PC-9 (cell line): ENCODE results near the gene CACNG7. TPM values are rescaled to one million over a fixed set of nuclear protein-coding genes. Genes with fewer than 3 reads are reported as not detected.

ENCODE experiments used
- BruUV-seq: library from RNA; stranded (reverse); fragments of 400-500 nt; replicated peaks from 2 replicates; lab custom pipeline; 2021; lab: Mats Ljungman, UMichigan
- CTCF ChIA-PET: fragments of 300-600 bp; sonication (Branson Sonifier 250); formaldehyde crosslinking; loops from one replicate; lab custom pipeline; 2022; ENCODE audit warnings: antibody characterized with exemption; lab: Charles Lee
- POLR2A ChIA-PET: fragments of 300-600 bp; sonication (Branson Sonifier 250); formaldehyde crosslinking; loops from one replicate; lab custom pipeline; 2022; ENCODE audit warnings: antibody characterized with exemption; ENCODE audit not compliant: unreplicated experiment; lab: Charles Lee
- DNase-seq, 2 experiments: peaks; one replicate each; pipeline versions ENCODE4 v3.0.0 to v3.0.0-alpha.2; 2015 to 2022; ENCODE audit warnings: mixed read lengths in 1 of 2
- H2AFZ ChIP-seq: fragments of 200-600 bp; sonication (generic); 2 replicates; pipeline ENCODE4 v1.8.1; 2017; ENCODE audit warnings: antibody characterized with exemption
- H3F3A ChIP-seq: fragments of 200-600 bp; sonication (generic); 2 replicates; pipeline ENCODE4 v1.8.1; 2017; ENCODE audit warnings: antibody characterized with exemption, mild to moderate bottlenecking, low read depth; ENCODE audit not compliant: insufficient read depth
- H3K27ac ChIP-seq: fragments of 200-600 bp; sonication (generic); 2 replicates; pipeline ENCODE4 v1.6.1; 2016; ENCODE audit warnings: mixed run types
- H3K27me3 ChIP-seq: fragments of 200-600 bp; sonication (generic); 2 replicates; pipeline ENCODE4 v1.6.1; 2016; ENCODE audit warnings: low read depth, mixed run types; ENCODE audit not compliant: insufficient read depth
- H3K36me3 ChIP-seq: fragments of 200-600 bp; sonication (generic); 2 replicates; pipeline ENCODE4 v1.6.1; 2016; ENCODE audit warnings: low read depth, mixed run types
- H3K4me1 ChIP-seq: fragments of 200-600 bp; sonication (generic); replicated peaks from 2 replicates; pipeline ENCODE4 v1.6.1; 2016; ENCODE audit warnings: mixed run types; ENCODE audit not compliant: insufficient read depth
- H3K4me2 ChIP-seq: fragments of 200-600 bp; sonication (generic); 2 replicates; pipeline ENCODE4 v1.6.1; 2017; ENCODE audit warnings: mixed run types
- H3K4me3 ChIP-seq: fragments of 200-600 bp; sonication (generic); 2 replicates; pipeline ENCODE4 v1.6.1; 2016; ENCODE audit warnings: mixed run types
- H3K79me2 ChIP-seq: fragments of 200-600 bp; sonication (generic); 2 replicates; pipeline ENCODE4 v1.6.1; 2017; ENCODE audit warnings: low read depth, mixed run types
- H3K9me2 ChIP-seq: fragments of 200-600 bp; sonication (generic); 2 replicates; pipeline ENCODE4 v1.8.1; 2017; ENCODE audit warnings: mild to moderate bottlenecking; ENCODE audit not compliant: insufficient read depth
- H3K9me3 ChIP-seq: fragments of 200-600 bp; sonication (generic); 2 replicates; pipeline ENCODE4 v1.8.1; 2016; ENCODE audit warnings: low read depth; ENCODE audit not compliant: insufficient read depth
- H4K20me1 ChIP-seq: fragments of 200-600 bp; sonication (generic); 2 replicates; pipeline ENCODE4 v1.8.1; 2017; ENCODE audit not compliant: insufficient read depth
- CTCF ChIP-seq: fragments of 200-600 bp; sonication (generic); conservative IDR thresholded peaks from 2 replicates; pipeline ENCODE4 v1.6.1; 2017; ENCODE audit warnings: mixed run types, antibody characterized with exemption, mild to moderate bottlenecking, moderate library complexity
- EZH2 ChIP-seq: fragments of 200-600 bp; sonication (generic); IDR thresholded peaks from 2 replicates; pipeline ENCODE4 v1.8.0; 2017; ENCODE audit warnings: antibody characterized with exemption, low read depth
- intact Hi-C: fragments of 100-400 bp; cut with micrococcal nuclease; formaldehyde crosslinking; loops from one replicate; pipeline ENCODE4 v1.10.0; 2022; ENCODE audit not compliant: unreplicated experiment
- total RNA-seq: library from RNA; stranded (reverse); gene quantifications from 2 replicates; pipeline ENCODE4 v1.2.3, GENCODE V29; 2021

The CACNG7 gene
- total RNA-seq, 1 experiment from 2014 or later = not detected

GRCh38 chr19:53867225-53868090, 41.6 kb upstream of the CACNG7 start, which contains the start of gene MYADM:
Gene MYADM, plus strand, starts transcription at chr19:53867883. Its CDS starts 5,647 bp downstream, at chr19:53873530.
- peak within 1 kb of the TSS; percentile 99 for H3K27ac ChIP-seq
- peaks cover 28% of the 10 kb centered on the region for H3K4me1 ChIP-seq
- no peaks in the 10 kb centered on the region for H3K9me3 ChIP-seq
- peaks cover 7% of the 10 kb centered on the region for H3K36me3 ChIP-seq
- CTCF ChIA-PET = interaction anchor here (0.6 to 1.5 kb wide), 3 partner anchors 159 to 269 kb away, joined by 3 to 11 read pairs (median 10); no protein-coding TSS in a partner anchor
- H3K4me3 ChIP-seq = peak within 1 kb of the TSS; percentile 92
- BruUV-seq = no TSS peak
- no peaks in the 10 kb centered on the region for H3K9me2 ChIP-seq
- H3K79me2 ChIP-seq = peaks cover 42% of the 10 kb centered on the region
- H4K20me1 ChIP-seq = no peaks in the 10 kb centered on the region
- peaks cover 46% of the 10 kb centered on the region for H3F3A ChIP-seq
- POLR2A ChIA-PET = interaction anchor here (0.5 to 3.5 kb wide), 17 partner anchors 8 to 1471 kb away, joined by 3 to 49 read pairs (median 6); partner anchors contain the start of genes CNOT3, MBOAT7 and PRKCG
- peak within 1 kb of the TSS; percentile 70; the same call in 1 of the 2 replicates for H2AFZ ChIP-seq
- peak within 1 kb of the TSS; percentile 93 for H3K4me2 ChIP-seq
- no peaks in the 10 kb centered on the region for H3K27me3 ChIP-seq
- intact Hi-C loops = loop anchor here (1.0 to 5.0 kb wide), 6 partner anchors 25 to 595 kb away; partner anchors contain the start of genes CNOT3, LENG1, LENG8 and LENG9
- TF ChIP-seq CTCF (no peak), EZH2 (no peak)
- peak; percentile 98 to 100 for DNase-seq

GRCh38 chr19:53868091-53868891, 40.8 kb upstream of the CACNG7 start:
- H3K4me2 ChIP-seq = peak overlapping the region; percentile 93
- peaks cover 28% of the 10 kb centered on the region for H3K4me1 ChIP-seq
- H3K36me3 ChIP-seq = peaks cover 14% of the 10 kb centered on the region
- H4K20me1 ChIP-seq = 0 out of 2 replicates have a peak, but pooled peaks cover 6% of the 10 kb centered on the region
- H3K27ac ChIP-seq = peak overlapping the region; percentile 86
- intact Hi-C loops = loop anchor here (2.0 to 5.0 kb wide), 2 partner anchors 581 to 594 kb away; partner anchors contain the start of genes LENG8 and LENG9
- H3F3A ChIP-seq = peaks cover 54% of the 10 kb centered on the region
- TF ChIP-seq EZH2 (no peak), CTCF (no peak)
- H3K9me3 ChIP-seq = no peaks in the 10 kb centered on the region
- no peaks in the 10 kb centered on the region for H3K9me2 ChIP-seq
- TSS peak; percentile 62 for BruUV-seq
- no peaks in the 10 kb centered on the region for H3K27me3 ChIP-seq
- peaks cover 45% of the 10 kb centered on the region for H3K79me2 ChIP-seq
- peak overlapping the region; percentile 70; the same call in 1 of the 2 replicates for H2AFZ ChIP-seq
- ChIA-PET POLR2A (interaction anchor here (0.5 to 3.5 kb wide), 18 partner anchors 9 to 523 kb away, joined by 3 to 49 read pairs (median 4); partner anchors contain the start of genes CNOT3, MBOAT7, OSCAR and PRKCG), CTCF (interaction anchor here (1.0 to 1.5 kb wide), 2 partner anchors 27 to 162 kb away, joined by 4 to 10 read pairs; no protein-coding TSS in a partner anchor)
- DNase-seq = peak; percentile 73 to 78
- H3K4me3 ChIP-seq = peak overlapping the region; percentile 92
